OCI-M2 (cell line): ENCODE measurements around the gene ZNF668.

Source experiments
- DNase-seq: peaks from one replicate; lab custom pipeline; 2025; ENCODE audit not compliant: unreplicated experiment; lab: John Stamatoyannopoulos, UW

Gene ZNF668

GRCh38 chr16:31081428-31082351 is 7.7 kb upstream of the ZNF668 start:
- DNase-seq, result no peak

DNA sequence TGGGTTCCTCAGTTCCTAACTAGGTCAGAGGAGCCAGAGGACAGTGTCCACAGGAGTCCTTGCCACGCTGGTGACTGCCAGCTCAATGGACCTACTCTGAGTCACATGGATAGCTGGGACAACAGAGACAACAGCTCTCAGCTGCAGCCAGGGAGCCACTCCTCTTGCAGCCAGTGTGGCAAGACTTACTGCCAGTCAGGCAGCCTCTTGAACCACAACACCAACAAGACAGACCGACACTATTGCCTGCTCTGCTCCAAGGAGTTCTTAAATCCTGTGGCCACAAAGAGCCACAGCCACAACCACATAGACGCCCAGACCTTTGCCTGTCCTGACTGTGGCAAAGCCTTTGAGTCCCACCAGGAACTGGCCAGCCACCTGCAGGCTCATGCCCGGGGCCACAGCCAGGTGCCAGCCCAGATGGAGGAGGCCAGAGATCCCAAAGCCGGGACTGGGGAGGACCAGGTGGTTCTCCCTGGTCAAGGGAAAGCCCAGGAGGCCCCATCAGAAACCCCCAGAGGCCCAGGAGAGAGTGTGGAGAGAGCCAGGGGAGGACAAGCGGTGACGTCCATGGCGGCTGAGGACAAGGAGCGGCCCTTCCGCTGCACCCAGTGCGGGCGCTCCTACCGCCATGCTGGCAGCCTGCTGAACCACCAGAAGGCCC is 6.8 kb upstream of the ZNF668 start:
- DNase-seq, result no peak

GRCh38 chr16:31080035-31080629 is 6.1 kb upstream of the ZNF668 start:
- DNase-seq, result no peak

DNA sequence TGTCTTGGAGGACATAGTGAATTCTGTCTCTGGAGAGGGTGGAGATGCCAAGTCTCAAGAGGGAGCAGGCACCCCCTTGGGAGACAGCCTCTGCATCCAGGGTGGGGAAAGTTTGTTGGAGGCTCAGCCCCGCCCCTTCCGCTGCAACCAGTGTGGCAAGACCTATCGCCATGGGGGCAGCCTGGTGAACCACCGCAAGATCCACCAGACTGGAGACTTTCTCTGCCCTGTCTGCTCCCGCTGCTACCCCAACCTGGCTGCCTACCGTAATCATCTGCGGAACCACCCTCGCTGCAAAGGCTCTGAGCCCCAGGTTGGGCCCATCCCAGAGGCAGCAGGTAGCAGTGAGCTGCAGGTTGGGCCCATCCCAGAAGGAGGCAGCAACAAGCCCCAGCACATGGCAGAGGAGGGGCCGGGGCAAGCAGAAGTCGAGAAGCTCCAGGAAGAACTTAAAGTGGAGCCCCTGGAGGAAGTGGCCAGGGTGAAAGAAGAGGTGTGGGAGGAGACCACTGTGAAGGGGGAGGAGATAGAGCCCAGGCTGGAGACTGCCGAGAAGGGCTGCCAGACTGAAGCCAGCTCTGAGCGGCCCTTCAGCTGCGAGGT is 5.4 kb upstream of the ZNF668 start:
- DNase-seq, result no peak

- no peak for DNase-seq
These were observed 4.7 kb upstream of the ZNF668 start for GRCh38 chr16:31078597-31079341.

- DNase-seq, result no peak
These were observed 3.8 kb upstream of the ZNF668 start for GRCh38 chr16:31077592-31078396.

DNA sequence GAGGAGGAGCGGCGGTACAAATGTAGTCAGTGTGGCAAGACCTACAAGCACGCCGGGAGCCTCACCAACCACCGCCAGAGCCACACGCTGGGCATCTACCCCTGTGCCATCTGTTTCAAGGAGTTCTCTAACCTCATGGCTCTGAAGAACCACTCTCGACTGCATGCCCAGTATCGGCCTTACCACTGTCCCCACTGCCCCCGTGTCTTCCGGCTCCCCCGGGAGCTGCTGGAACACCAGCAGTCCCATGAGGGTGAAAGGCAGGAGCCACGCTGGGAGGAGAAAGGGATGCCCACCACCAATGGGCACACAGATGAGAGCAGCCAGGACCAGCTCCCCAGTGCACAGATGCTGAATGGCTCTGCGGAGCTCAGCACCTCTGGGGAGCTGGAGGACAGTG is 3.0 kb upstream of the ZNF668 start:
- no peak for DNase-seq

GRCh38 chr16:31076319-31076718 is 2.3 kb upstream of the ZNF668 start:
- no peak for DNase-seq

- DNase-seq, result no peak
These were observed 759 bp upstream of the ZNF668 start for GRCh38 chr16:31074814-31075183.

DNA sequence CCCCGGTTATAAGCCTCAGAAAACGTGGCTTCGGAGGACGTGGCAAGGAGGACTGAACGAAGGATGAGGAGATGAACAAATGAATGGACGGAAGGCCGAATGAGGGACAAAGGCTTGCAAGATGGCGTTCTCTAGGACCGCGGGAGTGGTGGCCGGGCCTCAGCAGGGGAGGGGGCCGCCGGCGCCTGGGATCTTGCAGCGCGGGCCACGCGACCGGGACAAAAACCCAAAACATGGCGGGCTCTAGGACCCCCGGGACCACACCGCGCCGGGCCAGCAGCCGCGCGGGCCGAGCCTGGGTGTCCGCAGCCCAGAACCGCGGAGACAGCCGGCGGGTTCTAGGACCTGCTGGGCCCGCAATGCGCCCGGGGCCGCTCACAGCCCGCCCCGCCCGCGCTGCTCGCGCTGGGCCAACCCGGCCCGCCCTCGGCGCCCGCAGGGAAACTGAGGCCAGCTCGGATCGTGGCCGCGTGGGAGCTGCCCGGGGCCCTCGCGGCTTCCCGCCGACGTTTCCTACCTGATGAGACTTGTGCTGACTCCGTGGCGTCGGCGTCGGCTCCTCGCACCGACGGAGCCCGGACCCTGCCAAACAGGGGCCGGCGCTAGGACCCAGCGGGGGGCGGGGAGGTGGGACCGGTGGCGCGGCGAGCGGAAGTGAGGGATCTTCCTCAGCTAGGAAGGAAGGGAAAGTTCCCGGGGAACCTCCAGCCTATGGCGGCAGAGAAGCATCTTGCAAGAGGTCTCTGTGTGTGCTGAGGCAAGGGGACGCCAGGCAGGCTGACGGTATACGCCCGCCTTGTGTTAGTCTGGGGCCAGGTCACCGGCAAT is 684 bp downstream of the ZNF668 start:
- DNase-seq, result peak; percentile 75

- DNase-seq, result no peak
These were observed 1.4 kb downstream of the ZNF668 start for GRCh38 chr16:31072540-31073141.

GRCh38 chr16:31071861-31072260 is 2.2 kb downstream of the ZNF668 start:
- no peak for DNase-seq

DNA sequence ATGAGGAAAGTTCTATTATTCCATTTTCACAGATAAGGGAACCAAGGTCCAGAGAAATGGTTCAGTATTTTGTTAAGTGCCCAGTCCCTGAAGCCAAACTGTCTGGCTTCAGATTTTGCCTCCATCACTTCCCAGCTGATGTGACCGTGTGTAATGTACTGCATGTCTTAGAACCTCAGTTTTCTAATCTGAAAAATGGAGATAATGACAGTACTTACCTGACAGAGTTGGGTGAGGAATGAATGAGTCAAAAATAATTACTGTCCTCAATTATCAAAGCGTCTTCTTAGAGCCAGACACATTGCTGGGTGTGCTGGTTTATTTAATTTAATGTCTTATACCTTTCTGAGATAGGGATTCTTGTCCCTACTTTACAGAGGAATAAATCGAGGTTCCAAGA is 6.7 kb downstream of the ZNF668 start:
- DNase-seq, result no peak

GRCh38 chr16:31064882-31065461 is 9.1 kb downstream of the ZNF668 start:
- no peak for DNase-seq

DNA sequence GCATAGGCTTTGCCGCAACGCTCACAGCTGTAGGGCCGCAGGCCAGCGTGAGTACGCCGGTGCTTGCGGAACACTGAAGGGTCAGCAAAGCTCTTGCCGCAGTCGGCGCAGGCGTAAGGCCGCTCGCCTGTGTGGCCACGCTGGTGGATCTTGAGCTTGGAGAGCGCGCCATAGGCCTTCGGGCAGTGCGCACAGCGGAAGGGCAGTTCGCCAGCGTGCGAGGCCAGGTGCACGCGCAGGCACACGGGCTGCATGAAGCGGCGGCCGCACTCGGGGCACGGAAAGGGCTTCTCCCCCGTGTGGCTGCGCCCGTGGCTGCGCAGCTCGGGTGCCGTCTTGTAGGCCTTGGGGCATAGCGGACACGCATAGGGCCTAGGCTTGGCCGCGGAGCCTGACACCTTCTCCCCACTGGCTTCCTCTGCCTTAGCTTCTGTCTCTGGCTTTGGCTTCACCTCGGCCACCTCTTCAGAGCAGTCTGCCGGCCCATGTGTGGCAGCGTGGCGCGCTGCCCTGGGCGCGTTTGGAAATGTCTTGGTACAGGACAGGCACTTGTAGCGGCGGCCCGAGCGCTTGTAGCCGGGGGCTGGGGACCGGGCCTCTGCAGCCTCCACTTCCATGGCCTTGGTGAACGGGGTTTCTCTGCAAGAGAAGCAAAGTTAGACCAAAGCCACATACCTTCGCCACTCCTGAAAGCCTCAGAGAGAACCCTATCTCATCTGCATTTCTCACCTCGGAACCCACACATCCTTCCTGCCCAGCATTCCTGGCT is 10.0 kb downstream of the ZNF668 start:
- no peak for DNase-seq

- DNase-seq, result no peak
These were observed 10.6 kb downstream of the ZNF668 start for GRCh38 chr16:31063495-31063842.

DNA sequence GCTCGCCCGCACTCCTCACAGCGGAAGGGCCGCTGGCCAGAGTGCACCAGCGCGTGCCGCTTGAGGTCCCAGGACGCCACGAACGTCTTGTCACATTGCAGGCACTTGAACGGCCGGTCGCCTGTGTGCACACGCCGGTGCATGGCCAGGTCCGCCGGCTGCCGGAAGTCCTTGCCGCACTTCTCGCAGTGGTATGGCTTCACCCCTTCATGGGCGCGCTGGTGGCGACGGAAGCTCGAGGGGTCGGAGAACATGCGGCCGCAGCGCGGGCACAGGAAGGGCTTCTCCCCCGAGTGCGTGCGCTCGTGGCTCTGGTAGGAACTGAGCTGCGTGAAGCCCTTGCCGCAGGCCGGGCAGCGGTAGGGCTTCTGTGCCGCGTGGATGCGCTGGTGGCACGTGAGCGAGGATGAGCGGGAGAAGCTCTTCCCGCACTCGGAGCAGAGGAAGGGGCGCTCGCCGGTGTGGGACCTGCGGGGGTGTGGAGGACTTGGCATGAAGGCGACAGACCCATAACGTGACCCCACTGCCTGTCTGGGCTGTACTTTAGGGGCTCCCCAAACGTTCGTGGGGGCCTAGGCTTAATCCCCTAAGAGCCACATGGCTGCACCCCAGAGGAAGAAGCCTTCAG is 12.1 kb downstream of the ZNF668 start:
- no peak for DNase-seq
